ENCODE results near the gene RPL36AL. TPM values are rescaled to one million over a fixed set of nuclear protein-coding genes. Genes with fewer than 3 reads are reported as not detected.

RPL36AL gene
- total RNA-seq, 1 experiment from 2014 or later: 396 TPM

DNA sequence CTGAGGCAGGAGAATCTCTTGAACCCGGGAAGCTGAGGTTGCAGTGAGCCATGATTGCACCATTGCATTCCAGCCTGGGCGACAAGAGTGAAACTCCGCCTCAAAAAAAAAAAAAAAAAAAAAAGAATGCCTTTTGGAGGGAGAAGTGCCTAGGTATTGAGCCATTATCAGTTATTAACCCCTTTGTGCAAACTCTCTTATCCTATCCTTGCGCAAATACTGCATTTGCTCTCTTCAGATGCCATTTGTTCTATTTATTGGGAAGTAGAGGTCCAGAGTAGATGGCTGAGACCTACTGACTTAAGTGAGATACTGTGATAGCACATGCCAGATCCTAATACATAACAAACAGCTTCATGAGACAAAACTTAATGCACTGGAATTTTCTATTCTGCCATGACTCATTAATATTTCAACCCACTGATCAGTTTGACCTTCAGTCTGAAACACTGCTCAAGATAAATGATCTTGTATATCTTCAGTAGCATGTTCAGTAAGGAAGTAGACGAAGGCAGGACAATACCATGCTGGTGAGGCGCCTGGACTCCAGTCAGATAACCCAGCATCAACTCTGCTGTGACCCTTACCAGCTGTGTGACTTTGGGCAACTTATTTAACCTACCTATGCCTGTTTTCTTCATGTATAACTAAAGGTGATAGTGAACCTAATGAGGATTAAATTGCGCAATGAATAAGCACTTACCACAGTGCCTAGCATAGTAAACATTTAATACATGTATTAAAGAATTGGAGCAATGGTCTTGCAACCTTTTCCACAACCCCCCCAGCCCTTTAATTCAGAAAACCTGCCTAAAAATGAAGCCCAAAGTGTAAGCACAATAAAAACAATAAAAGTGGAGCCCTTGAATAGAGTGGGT lies 20.4 kb upstream of the RPL36AL start:
- H4K20me1 ChIP-seq (ENCODE audit: insufficient read depth, low read depth, low read length): peaks cover 19% of the 10 kb centered on the region
- H3K36me3 ChIP-seq (ENCODE audit: insufficient read depth, low read length): peaks cover 43% of the 10 kb centered on the region
- H3K9me2 ChIP-seq (replicated peaks; ENCODE audit: insufficient read depth, low read length): no peaks in the 10 kb centered on the region
- no peak overlapping the region for H2AFZ ChIP-seq (ENCODE audit: low read length)
- H3K4me3 ChIP-seq (ENCODE audit: low read length): no peak overlapping the region
- no peak overlapping the region for H3K9ac ChIP-seq (ENCODE audit: low read length)
- H3K79me2 ChIP-seq (ENCODE audit: low read length): peaks cover 77% of the 10 kb centered on the region
- no peaks in the 10 kb centered on the region for H3K9me3 ChIP-seq (ENCODE audit: low read length)
- peaks cover 27% of the 10 kb centered on the region for H3K4me1 ChIP-seq (ENCODE audit: low read length)
- H3K27me3 ChIP-seq (ENCODE audit: low read length): no peaks in the 10 kb centered on the region
- no peak overlapping the region for H3K27ac ChIP-seq (ENCODE audit: low read length)
- DNase-seq: no peak
- H3K4me2 ChIP-seq (ENCODE audit: low read depth, low read length, poor library complexity, severe bottlenecking): no peak overlapping the region

GRCh38 chr14:49637534-49638078 lies 17.2 kb upstream of the RPL36AL start:
- DNase-seq: no peak
- Histone ChIP-seq H3K79me2 (ENCODE audit: low read length) (peaks cover 96% of the 10 kb centered on the region), H3K4me3 (ENCODE audit: low read length) (no peak overlapping the region), H3K4me1 (ENCODE audit: low read length) (peaks cover 32% of the 10 kb centered on the region), H3K9me2 (replicated peaks; ENCODE audit: insufficient read depth, low read length) (no peaks in the 10 kb centered on the region), H3K4me2 (ENCODE audit: low read depth, low read length, poor library complexity, severe bottlenecking) (no peak overlapping the region), H2AFZ (ENCODE audit: low read length) (no peak overlapping the region), H3K9me3 (ENCODE audit: low read length) (no peaks in the 10 kb centered on the region), H3K27ac (ENCODE audit: low read length) (no peak overlapping the region), H4K20me1 (ENCODE audit: insufficient read depth, low read depth, low read length) (peaks cover 24% of the 10 kb centered on the region), H3K27me3 (ENCODE audit: low read length) (no peaks in the 10 kb centered on the region), H3K9ac (ENCODE audit: low read length) (no peak overlapping the region), H3K36me3 (ENCODE audit: insufficient read depth, low read length) (peaks cover 35% of the 10 kb centered on the region)

DNA sequence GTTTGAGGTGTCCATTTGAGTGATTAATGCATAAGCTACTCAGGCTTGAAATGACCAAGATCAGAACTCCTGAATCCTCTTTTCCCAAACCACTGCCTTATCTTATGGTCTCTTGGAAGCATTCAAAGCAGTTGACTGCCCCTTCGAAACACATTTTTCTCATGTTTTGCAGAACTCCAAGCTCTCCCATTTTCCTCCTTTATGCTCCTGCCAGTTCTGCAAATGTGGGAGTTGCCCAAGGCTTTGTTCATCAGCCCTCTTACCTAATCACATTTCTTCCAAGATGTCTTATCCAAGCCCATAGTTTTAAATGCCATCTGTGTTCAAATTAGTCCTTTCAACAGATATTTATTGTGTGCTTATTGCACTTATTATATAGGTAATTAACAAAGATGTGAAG lies 16.4 kb upstream of the RPL36AL start:
- Histone ChIP-seq H3K9ac (ENCODE audit: low read length) (no peak overlapping the region), H3K27me3 (ENCODE audit: low read length) (no peaks in the 10 kb centered on the region), H2AFZ (ENCODE audit: low read length) (no peak overlapping the region), H3K4me2 (ENCODE audit: low read depth, low read length, poor library complexity, severe bottlenecking) (peak overlapping the region; percentile 95), H3K27ac (ENCODE audit: low read length) (no peak overlapping the region; the same call in 1 of the 2 replicates), H3K9me3 (ENCODE audit: low read length) (no peaks in the 10 kb centered on the region), H3K79me2 (ENCODE audit: low read length) (peaks cover 96% of the 10 kb centered on the region), H3K9me2 (replicated peaks; ENCODE audit: insufficient read depth, low read length) (no peaks in the 10 kb centered on the region), H4K20me1 (ENCODE audit: insufficient read depth, low read depth, low read length) (peaks cover 24% of the 10 kb centered on the region), H3K4me3 (ENCODE audit: low read length) (no peak overlapping the region; the same call in 1 of the 2 replicates), H3K36me3 (ENCODE audit: insufficient read depth, low read length) (peaks cover 39% of the 10 kb centered on the region), H3K4me1 (ENCODE audit: low read length) (peaks cover 38% of the 10 kb centered on the region)
- no peak for DNase-seq

GRCh38 chr14:49634547-49635334 lies 14.3 kb upstream of the RPL36AL start, which contains the start of gene DNAAF2:
Gene DNAAF2 (minus strand): TSS chr14:49635244. CDS start chr14:49635149, 95 bp downstream.
- Histone ChIP-seq H3K36me3 (ENCODE audit: insufficient read depth, low read length) (peaks cover 44% of the 10 kb centered on the region), H3K9ac (ENCODE audit: low read length) (peak within 1 kb of the TSS; percentile 97), H4K20me1 (ENCODE audit: insufficient read depth, low read depth, low read length) (peaks cover 18% of the 10 kb centered on the region)

GRCh38 chr14:49633640-49634546 lies 13.5 kb upstream of the RPL36AL start:
- peak overlapping the region; percentile 95 for H3K4me2 ChIP-seq (ENCODE audit: low read depth, low read length, poor library complexity, severe bottlenecking)
- H3K9me3 ChIP-seq (ENCODE audit: low read length): no peaks in the 10 kb centered on the region
- H3K36me3 ChIP-seq (ENCODE audit: insufficient read depth, low read length): peaks cover 36% of the 10 kb centered on the region
- H3K4me3 ChIP-seq (ENCODE audit: low read length): peak overlapping the region; percentile 88
- peaks cover 96% of the 10 kb centered on the region for H3K79me2 ChIP-seq (ENCODE audit: low read length)
- H3K9ac ChIP-seq (ENCODE audit: low read length): peak overlapping the region; percentile 97
- peaks cover 46% of the 10 kb centered on the region for H3K4me1 ChIP-seq (ENCODE audit: low read length)
- peak overlapping the region; percentile 52; the same call in 1 of the 2 replicates for H2AFZ ChIP-seq (ENCODE audit: low read length)
- no peaks in the 10 kb centered on the region for H3K9me2 ChIP-seq (replicated peaks; ENCODE audit: insufficient read depth, low read length)
- peaks cover 26% of the 10 kb centered on the region for H4K20me1 ChIP-seq (ENCODE audit: insufficient read depth, low read depth, low read length)
- H3K27ac ChIP-seq (ENCODE audit: low read length): peak overlapping the region; percentile 90
- H3K27me3 ChIP-seq (ENCODE audit: low read length): no peaks in the 10 kb centered on the region
- DNase-seq: peak; percentile 98

More at GRCh38 chr14:49634547-49635334, 14.3 kb upstream of the RPL36AL start, which contains the start of gene DNAAF2:
- H3K9me3 ChIP-seq (ENCODE audit: low read length): no peaks in the 10 kb centered on the region
- no peaks in the 10 kb centered on the region for H3K27me3 ChIP-seq (ENCODE audit: low read length)
- H3K4me1 ChIP-seq (ENCODE audit: low read length): peaks cover 38% of the 10 kb centered on the region
- H3K27ac ChIP-seq (ENCODE audit: low read length): peak within 1 kb of the TSS; percentile 90
- no peaks in the 10 kb centered on the region for H3K9me2 ChIP-seq (replicated peaks; ENCODE audit: insufficient read depth, low read length)
- peak within 1 kb of the TSS; percentile 47; the same call in 1 of the 2 replicates for H2AFZ ChIP-seq (ENCODE audit: low read length)
- peak within 1 kb of the TSS; percentile 88 for H3K4me3 ChIP-seq (ENCODE audit: low read length)
- DNase-seq: peak; percentile 88
- peak within 1 kb of the TSS; percentile 95 for H3K4me2 ChIP-seq (ENCODE audit: low read depth, low read length, poor library complexity, severe bottlenecking)
- H3K79me2 ChIP-seq (ENCODE audit: low read length): peaks cover 96% of the 10 kb centered on the region

DNA sequence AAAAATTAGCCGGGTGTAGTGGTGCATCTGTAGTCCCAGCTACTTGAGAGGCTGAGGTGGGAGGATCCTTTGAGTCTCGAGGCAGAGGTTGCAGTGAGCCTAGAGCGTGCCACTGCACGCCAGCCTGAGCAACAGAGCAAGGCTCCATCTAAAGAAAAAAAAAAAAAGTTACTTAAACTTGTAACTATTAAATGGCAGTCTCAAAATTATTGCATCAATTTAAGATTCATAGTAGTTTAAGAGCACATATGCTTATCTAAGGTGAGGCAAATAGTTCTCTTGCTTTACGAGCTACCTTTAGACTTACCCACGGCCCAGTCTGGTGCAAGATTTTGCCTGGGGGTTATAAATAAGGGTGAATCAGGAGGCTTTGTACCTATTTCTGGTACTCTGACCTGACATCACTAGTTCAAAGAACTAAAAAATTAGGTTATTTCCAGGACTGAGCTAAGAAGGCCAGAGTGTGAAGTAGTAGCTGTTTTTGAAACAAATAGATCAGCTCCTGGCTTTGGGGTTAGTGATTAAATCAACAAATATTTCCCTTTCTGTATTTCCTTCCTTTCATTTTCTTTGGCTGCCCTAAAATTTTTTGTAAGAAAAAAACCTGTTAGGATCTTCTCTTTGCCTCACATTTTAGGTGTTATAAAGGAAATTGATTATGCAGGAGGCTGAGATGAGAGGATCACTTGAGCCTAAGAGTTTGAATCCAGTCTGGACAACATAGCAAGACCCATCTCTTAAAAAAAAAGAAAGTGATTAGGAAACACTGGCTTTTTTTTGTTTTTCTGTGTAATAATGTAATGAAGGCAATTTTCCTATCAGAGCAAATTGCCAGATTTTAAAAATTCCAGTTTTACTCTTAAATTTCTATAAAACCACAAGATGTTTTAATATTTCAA lies 3.8 kb upstream of the RPL36AL start:
- Histone ChIP-seq H3K79me2 (ENCODE audit: low read length) (peaks cover 93% of the 10 kb centered on the region), H3K9ac (ENCODE audit: low read length) (peak overlapping the region; percentile 95; the same call in 1 of the 2 replicates), H3K9me2 (replicated peaks; ENCODE audit: insufficient read depth, low read length) (no peaks in the 10 kb centered on the region), H3K36me3 (ENCODE audit: insufficient read depth, low read length) (peaks cover 35% of the 10 kb centered on the region), H4K20me1 (ENCODE audit: insufficient read depth, low read depth, low read length) (peaks cover 35% of the 10 kb centered on the region), H3K4me1 (ENCODE audit: low read length) (peaks cover 54% of the 10 kb centered on the region), H3K27ac (ENCODE audit: low read length) (peak overlapping the region; percentile 90), H3K4me3 (ENCODE audit: low read length) (peak overlapping the region; percentile 95), H3K4me2 (ENCODE audit: low read depth, low read length, poor library complexity, severe bottlenecking) (peak overlapping the region; percentile 96), H3K27me3 (ENCODE audit: low read length) (no peaks in the 10 kb centered on the region), H3K9me3 (ENCODE audit: low read length) (no peaks in the 10 kb centered on the region), H2AFZ (ENCODE audit: low read length) (no peak overlapping the region)
- no peak for DNase-seq

GRCh38 chr14:49623387-49623786 lies 3.0 kb upstream of the RPL36AL start:
- peaks cover 93% of the 10 kb centered on the region for H3K79me2 ChIP-seq (ENCODE audit: low read length)

More at GRCh38 chr14:49623387-49623786, 3.0 kb upstream of the RPL36AL start:
- no peaks in the 10 kb centered on the region for H3K9me3 ChIP-seq (ENCODE audit: low read length)
- peaks cover 54% of the 10 kb centered on the region for H3K4me1 ChIP-seq (ENCODE audit: low read length)
- H4K20me1 ChIP-seq (ENCODE audit: insufficient read depth, low read depth, low read length): peaks cover 38% of the 10 kb centered on the region
- DNase-seq: no peak
- peaks cover 42% of the 10 kb centered on the region for H3K36me3 ChIP-seq (ENCODE audit: insufficient read depth, low read length)
- peak overlapping the region; percentile 95 for H3K4me3 ChIP-seq (ENCODE audit: low read length)
- H3K9ac ChIP-seq (ENCODE audit: low read length): peak overlapping the region; percentile 95
- H3K9me2 ChIP-seq (replicated peaks; ENCODE audit: insufficient read depth, low read length): no peaks in the 10 kb centered on the region
- H3K27ac ChIP-seq (ENCODE audit: low read length): peak overlapping the region; percentile 90
- no peak overlapping the region for H2AFZ ChIP-seq (ENCODE audit: low read length)
- peak overlapping the region; percentile 96 for H3K4me2 ChIP-seq (ENCODE audit: low read depth, low read length, poor library complexity, severe bottlenecking)
- H3K27me3 ChIP-seq (ENCODE audit: low read length): no peaks in the 10 kb centered on the region

Measured in Karpas-422 (cell line).